ENCODE results near the gene VLDLR.

The VLDLR gene

GRCh38 chr9:2621722-2622460, at the start of gene VLDLR:
TSS of gene VLDLR (plus strand) at chr9:2621787. CDS start at chr9:2622190, 403 bp downstream.
- peak; percentile 38 for DNase-seq

GRCh38 chr9:2574203-2574602, 47.4 kb upstream of the VLDLR start:
- DNase-seq = no peak

- DNase-seq = no peak
Measured at GRCh38 chr9:2576631-2577030, 45.0 kb upstream of the VLDLR start.

- no peak for DNase-seq
Measured at GRCh38 chr9:2583308-2584013, 38.1 kb upstream of the VLDLR start.

GRCh38 chr9:2591967-2592366, 29.6 kb upstream of the VLDLR start:
- DNase-seq = no peak

GRCh38 chr9:2593744-2594143, 27.8 kb upstream of the VLDLR start:
- DNase-seq = no peak

GRCh38 chr9:2595973-2596372, 25.6 kb upstream of the VLDLR start:
- DNase-seq = no peak

- DNase-seq = no peak
Measured at GRCh38 chr9:2597483-2597882, 24.1 kb upstream of the VLDLR start.

- DNase-seq = peak; percentile 7
Measured at GRCh38 chr9:2599896-2600295, 21.7 kb upstream of the VLDLR start.

- DNase-seq = no peak
Measured at GRCh38 chr9:2600307-2600706, 21.3 kb upstream of the VLDLR start.

GRCh38 chr9:2601785-2602378, 19.7 kb upstream of the VLDLR start:
- DNase-seq = no peak

- DNase-seq = peak; percentile 40
Measured at GRCh38 chr9:2602704-2603116, 18.9 kb upstream of the VLDLR start.

- DNase-seq = no peak
Measured at GRCh38 chr9:2603621-2604020, 18.0 kb upstream of the VLDLR start.

GRCh38 chr9:2605246-2605645, 16.3 kb upstream of the VLDLR start:
- no peak for DNase-seq

GRCh38 chr9:2608276-2608675, 13.3 kb upstream of the VLDLR start:
- DNase-seq = no peak

- DNase-seq = peak; percentile 23
Measured at GRCh38 chr9:2610985-2611384, 10.6 kb upstream of the VLDLR start.

GRCh38 chr9:2611961-2612360, 9.6 kb upstream of the VLDLR start:
- no peak for DNase-seq

- no peak for DNase-seq
Measured at GRCh38 chr9:2613730-2614271, 7.8 kb upstream of the VLDLR start.

- no peak for DNase-seq
Measured at GRCh38 chr9:2615497-2615896, 6.1 kb upstream of the VLDLR start.

GRCh38 chr9:2616692-2617377, 4.8 kb upstream of the VLDLR start:
- DNase-seq = no peak

- no peak for DNase-seq
Measured at GRCh38 chr9:2618289-2618688, 3.3 kb upstream of the VLDLR start.

GRCh38 chr9:2620919-2621721, 467 bp upstream of the VLDLR start:
- peak; percentile 88 for DNase-seq

Data from fibroblast of skin of right quadriceps (primary cell).